HepG2 (cell line): ENCODE data around the gene DCTN1. TPM values are rescaled to one million over a fixed set of nuclear protein-coding genes. Genes with fewer than 3 reads are reported as not detected.

Source experiments
- ADNP ChIP-seq: sonication (generic); formaldehyde crosslinking; IDR thresholded peaks from 2 replicates; pipeline ENCODE4 v1.4.0; 2020; ENCODE audit warnings: missing genetic modification reagents
- ASH2L ChIP-seq: fragments of 300-600, 200-600 bp; sonication (generic); IDR thresholded peaks from 2 replicates; pipeline ENCODE4 v1.7.0; 2017; ENCODE audit warnings: low read depth, mild to moderate bottlenecking, moderate library complexity, mixed read lengths, low read length; ENCODE audit not compliant: insufficient read length
- CBX5 ChIP-seq: sonication (generic); formaldehyde crosslinking; IDR thresholded peaks from 2 replicates; pipeline ENCODE4 v1.4.0; 2020; ENCODE audit warnings: missing genetic modification reagents, borderline replicate concordance
- EZH2 ChIP-seq: conservative IDR thresholded peaks from 2 replicates; pipeline ENCODE4 v1.6.1; 2012; ENCODE audit warnings: mild to moderate bottlenecking, low read depth, low read length, moderate library complexity
- NCOA1 ChIP-seq: sonication (generic); formaldehyde crosslinking; IDR thresholded peaks from 2 replicates; pipeline ENCODE4 v1.9.0; 2021; ENCODE audit warnings: missing genetic modification reagents
- NFKBIZ ChIP-seq: IDR thresholded peaks from 2 replicates; pipeline ENCODE4 v1.6.1; 2018; ENCODE audit warnings: missing genetic modification reagents, missing compliant biosample characterization
- PRPF4 ChIP-seq: fragments of 200-400 bp; formaldehyde crosslinking; IDR thresholded peaks from 2 replicates; pipeline ENCODE4 v1.6.1; 2016; ENCODE audit warnings: low read length, low read depth; ENCODE audit not compliant: poor library complexity, severe bottlenecking
- RAD21 ChIP-seq: fragments of 450-650 bp; formaldehyde crosslinking; IDR thresholded peaks from 2 replicates; pipeline ENCODE4 v1.5.0; 2020; ENCODE audit warnings: mild to moderate bottlenecking
- RFX1 ChIP-seq: fragments of 450-650 bp; IDR thresholded peaks from 2 replicates; pipeline ENCODE4 v1.6.1; 2017
- SRSF9 ChIP-seq: fragments of 200-400 bp; formaldehyde crosslinking; IDR thresholded peaks from 2 replicates; pipeline ENCODE4 v1.6.1; 2018; ENCODE audit warnings: borderline replicate concordance, mild to moderate bottlenecking, low read depth, low read length; ENCODE audit not compliant: insufficient read depth, poor library complexity, severe bottlenecking
- TAF1 ChIP-seq: sonication (generic); formaldehyde crosslinking; IDR thresholded peaks from 2 replicates; pipeline ENCODE4 v1.4.0; 2020; ENCODE audit warnings: missing genetic modification reagents
- TBX2 ChIP-seq: sonication (generic); formaldehyde crosslinking; IDR thresholded peaks from 2 replicates; pipeline ENCODE4 v1.5.0; 2020; ENCODE audit warnings: missing genetic modification reagents, mild to moderate bottlenecking, borderline replicate concordance
- YEATS2 ChIP-seq: sonication (generic); formaldehyde crosslinking; IDR thresholded peaks from 2 replicates; pipeline ENCODE4 v1.4.0; 2020; ENCODE audit warnings: missing genetic modification reagents, borderline replicate concordance
- ZBTB7B ChIP-seq: sonication (generic); formaldehyde crosslinking; IDR thresholded peaks from 2 replicates; pipeline ENCODE4 v1.4.0; 2020; ENCODE audit warnings: missing genetic modification reagents
- ZMYM3 ChIP-seq: sonication (generic); formaldehyde crosslinking; IDR thresholded peaks from 2 replicates; pipeline ENCODE4 v1.5.1; 2020; ENCODE audit warnings: mild to moderate bottlenecking, missing genetic modification reagents
- ZNF296 ChIP-seq: sonication (generic); formaldehyde crosslinking; conservative IDR thresholded peaks from 2 replicates; pipeline ENCODE4 v1.5.0; 2020; ENCODE audit warnings: mild to moderate bottlenecking, missing genetic modification reagents
- ZNF776 ChIP-seq: sonication (generic); formaldehyde crosslinking; IDR thresholded peaks from 2 replicates; pipeline ENCODE4 v1.4.0; 2020; ENCODE audit warnings: mild to moderate bottlenecking, missing genetic modification reagents
- polyA plus RNA-seq, 8 experiments: library from polyadenylated mRNA; depleted of rRNA in 3 of 8; stranded (reverse) in 7 of 8; unstranded in 1 of 8; fragments of >200 nt; fragmentation: Illumina TruSeq in 4 of 8; extraction: Trizol in 4 of 8; gene quantifications; 2 replicates each; pipeline versions ENCODE4 v1.2.1 to v1.2.3, GENCODE V29; 2011 to 2016; ENCODE audit warnings: low read depth in 4 of 8, missing spikeins in 1 of 8, mixed read lengths in 1 of 8; ENCODE audit not compliant: insufficient read depth in 1 of 8
- total RNA-seq, 5 experiments: library from RNA; depleted of rRNA; stranded (reverse); fragments of >200 nt; fragmentation: Illumina TruSeq; extraction: Trizol; gene quantifications; 2 replicates each; pipeline ENCODE4 v1.2.3, GENCODE V29; 2016; ENCODE audit warnings: low read depth in 1 of 5
- TF ChIP-seq, protein P1 (sequence below): sonication (generic); formaldehyde crosslinking; IDR thresholded peaks from 2 replicates; pipeline ENCODE4 v1.5.1; 2020; ENCODE audit warnings: mild to moderate bottlenecking, missing genetic modification reagents, borderline replicate concordance
- TF ChIP-seq, protein P2 (sequence below): sonication (generic); formaldehyde crosslinking; IDR thresholded peaks from 2 replicates; pipeline ENCODE4 v1.4.0; 2020; ENCODE audit warnings: missing genetic modification reagents
- TF ChIP-seq, protein P3 (sequence below): IDR thresholded peaks from 2 replicates; pipeline ENCODE4 v1.4.0; 2020; ENCODE audit warnings: mild to moderate bottlenecking, missing genetic modification reagents

DCTN1 gene
- total and polyA plus RNA-seq, 2 of the 13 experiments (the other 11 are each of a cell fraction or from before 2014, with no cell fraction given): 73.2 to 122 TPM

DNA sequence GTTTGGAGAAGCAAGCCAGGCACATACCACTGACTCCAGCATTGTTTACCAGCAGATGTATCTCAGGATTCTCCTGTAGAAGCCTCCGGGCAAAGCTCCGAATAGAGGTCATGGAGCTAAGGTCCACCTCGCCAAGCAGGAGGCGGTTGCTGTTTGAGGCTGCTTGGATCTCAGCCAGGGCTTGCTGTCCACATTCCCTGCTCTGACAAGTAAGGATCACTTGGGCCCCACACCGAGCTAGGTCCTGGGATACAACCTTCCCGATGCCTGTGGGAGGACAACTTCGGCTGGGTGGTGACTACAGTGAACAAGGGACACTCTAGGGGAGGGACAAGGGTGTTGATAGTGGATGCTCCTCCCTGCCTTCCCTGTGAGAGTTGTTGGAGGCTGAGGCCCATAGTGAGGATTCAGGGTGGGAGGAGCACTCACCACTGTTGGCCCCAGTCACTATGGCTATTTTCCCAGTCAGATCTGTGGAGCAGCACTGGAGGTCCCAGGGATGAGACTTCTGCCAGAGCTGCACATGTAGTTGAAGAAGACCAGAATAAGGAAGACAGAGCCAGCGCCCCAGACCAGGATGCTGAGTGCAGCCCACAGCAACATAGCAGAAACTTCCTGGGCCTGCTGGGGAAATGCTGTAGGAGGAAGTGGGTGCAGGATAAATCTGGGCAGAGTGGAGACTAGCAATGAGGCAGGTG, 33.0 kb upstream of the DCTN1 start (continued):
- TF ChIP-seq, protein P1, sequence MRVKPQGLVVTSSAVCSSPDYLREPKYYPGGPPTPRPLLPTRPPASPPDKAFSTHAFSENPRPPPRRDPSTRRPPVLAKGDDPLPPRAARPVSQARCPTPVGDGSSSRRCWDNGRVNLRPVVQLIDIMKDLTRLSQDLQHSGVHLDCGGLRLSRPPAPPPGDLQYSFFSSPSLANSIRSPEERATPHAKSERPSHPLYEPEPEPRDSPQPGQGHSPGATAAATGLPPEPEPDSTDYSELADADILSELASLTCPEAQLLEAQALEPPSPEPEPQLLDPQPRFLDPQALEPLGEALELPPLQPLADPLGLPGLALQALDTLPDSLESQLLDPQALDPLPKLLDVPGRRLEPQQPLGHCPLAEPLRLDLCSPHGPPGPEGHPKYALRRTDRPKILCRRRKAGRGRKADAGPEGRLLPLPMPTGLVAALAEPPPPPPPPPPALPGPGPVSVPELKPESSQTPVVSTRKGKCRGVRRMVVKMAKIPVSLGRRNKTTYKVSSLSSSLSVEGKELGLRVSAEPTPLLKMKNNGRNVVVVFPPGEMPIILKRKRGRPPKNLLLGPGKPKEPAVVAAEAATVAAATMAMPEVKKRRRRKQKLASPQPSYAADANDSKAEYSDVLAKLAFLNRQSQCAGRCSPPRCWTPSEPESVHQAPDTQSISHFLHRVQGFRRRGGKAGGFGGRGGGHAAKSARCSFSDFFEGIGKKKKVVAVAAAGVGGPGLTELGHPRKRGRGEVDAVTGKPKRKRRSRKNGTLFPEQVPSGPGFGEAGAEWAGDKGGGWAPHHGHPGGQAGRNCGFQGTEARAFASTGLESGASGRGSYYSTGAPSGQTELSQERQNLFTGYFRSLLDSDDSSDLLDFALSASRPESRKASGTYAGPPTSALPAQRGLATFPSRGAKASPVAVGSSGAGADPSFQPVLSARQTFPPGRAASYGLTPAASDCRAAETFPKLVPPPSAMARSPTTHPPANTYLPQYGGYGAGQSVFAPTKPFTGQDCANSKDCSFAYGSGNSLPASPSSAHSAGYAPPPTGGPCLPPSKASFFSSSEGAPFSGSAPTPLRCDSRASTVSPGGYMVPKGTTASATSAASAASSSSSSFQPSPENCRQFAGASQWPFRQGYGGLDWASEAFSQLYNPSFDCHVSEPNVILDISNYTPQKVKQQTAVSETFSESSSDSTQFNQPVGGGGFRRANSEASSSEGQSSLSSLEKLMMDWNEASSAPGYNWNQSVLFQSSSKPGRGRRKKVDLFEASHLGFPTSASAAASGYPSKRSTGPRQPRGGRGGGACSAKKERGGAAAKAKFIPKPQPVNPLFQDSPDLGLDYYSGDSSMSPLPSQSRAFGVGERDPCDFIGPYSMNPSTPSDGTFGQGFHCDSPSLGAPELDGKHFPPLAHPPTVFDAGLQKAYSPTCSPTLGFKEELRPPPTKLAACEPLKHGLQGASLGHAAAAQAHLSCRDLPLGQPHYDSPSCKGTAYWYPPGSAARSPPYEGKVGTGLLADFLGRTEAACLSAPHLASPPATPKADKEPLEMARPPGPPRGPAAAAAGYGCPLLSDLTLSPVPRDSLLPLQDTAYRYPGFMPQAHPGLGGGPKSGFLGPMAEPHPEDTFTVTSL (CRISPR knock-in tag): no peak
- TF ChIP-seq, protein P2, sequence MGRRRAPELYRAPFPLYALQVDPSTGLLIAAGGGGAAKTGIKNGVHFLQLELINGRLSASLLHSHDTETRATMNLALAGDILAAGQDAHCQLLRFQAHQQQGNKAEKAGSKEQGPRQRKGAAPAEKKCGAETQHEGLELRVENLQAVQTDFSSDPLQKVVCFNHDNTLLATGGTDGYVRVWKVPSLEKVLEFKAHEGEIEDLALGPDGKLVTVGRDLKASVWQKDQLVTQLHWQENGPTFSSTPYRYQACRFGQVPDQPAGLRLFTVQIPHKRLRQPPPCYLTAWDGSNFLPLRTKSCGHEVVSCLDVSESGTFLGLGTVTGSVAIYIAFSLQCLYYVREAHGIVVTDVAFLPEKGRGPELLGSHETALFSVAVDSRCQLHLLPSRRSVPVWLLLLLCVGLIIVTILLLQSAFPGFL: no peak
- TF ChIP-seq ZNF296 (CRISPR knock-in tag) (no peak), RAD21 (CRISPR knock-in tag) (no peak), TBX2 (CRISPR knock-in tag) (peak; percentile 50; the same call in 1 of the 2 replicates), YEATS2 (peak; percentile 41; the same call in 1 of the 2 replicates), ZBTB7B (CRISPR knock-in tag) (no peak), EZH2 (no peak), CBX5 (CRISPR knock-in tag) (no peak; the same call in 1 of the 2 replicates), SRSF9 (no peak), ZMYM3 (no peak; the same call in 1 of the 2 replicates), NFKBIZ (CRISPR knock-in tag) (no peak), ADNP (CRISPR knock-in tag) (no peak), PRPF4 (no peak), RFX1 (no peak), NCOA1 (CRISPR knock-in tag) (no peak), TAF1 (CRISPR knock-in tag) (no peak; the same call in 1 of the 2 replicates), ZNF776 (CRISPR knock-in tag) (no peak), ASH2L (peak; percentile 38)
- TF ChIP-seq, protein P3, sequence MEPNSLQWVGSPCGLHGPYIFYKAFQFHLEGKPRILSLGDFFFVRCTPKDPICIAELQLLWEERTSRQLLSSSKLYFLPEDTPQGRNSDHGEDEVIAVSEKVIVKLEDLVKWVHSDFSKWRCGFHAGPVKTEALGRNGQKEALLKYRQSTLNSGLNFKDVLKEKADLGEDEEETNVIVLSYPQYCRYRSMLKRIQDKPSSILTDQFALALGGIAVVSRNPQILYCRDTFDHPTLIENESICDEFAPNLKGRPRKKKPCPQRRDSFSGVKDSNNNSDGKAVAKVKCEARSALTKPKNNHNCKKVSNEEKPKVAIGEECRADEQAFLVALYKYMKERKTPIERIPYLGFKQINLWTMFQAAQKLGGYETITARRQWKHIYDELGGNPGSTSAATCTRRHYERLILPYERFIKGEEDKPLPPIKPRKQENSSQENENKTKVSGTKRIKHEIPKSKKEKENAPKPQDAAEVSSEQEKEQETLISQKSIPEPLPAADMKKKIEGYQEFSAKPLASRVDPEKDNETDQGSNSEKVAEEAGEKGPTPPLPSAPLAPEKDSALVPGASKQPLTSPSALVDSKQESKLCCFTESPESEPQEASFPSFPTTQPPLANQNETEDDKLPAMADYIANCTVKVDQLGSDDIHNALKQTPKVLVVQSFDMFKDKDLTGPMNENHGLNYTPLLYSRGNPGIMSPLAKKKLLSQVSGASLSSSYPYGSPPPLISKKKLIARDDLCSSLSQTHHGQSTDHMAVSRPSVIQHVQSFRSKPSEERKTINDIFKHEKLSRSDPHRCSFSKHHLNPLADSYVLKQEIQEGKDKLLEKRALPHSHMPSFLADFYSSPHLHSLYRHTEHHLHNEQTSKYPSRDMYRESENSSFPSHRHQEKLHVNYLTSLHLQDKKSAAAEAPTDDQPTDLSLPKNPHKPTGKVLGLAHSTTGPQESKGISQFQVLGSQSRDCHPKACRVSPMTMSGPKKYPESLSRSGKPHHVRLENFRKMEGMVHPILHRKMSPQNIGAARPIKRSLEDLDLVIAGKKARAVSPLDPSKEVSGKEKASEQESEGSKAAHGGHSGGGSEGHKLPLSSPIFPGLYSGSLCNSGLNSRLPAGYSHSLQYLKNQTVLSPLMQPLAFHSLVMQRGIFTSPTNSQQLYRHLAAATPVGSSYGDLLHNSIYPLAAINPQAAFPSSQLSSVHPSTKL: peak; percentile 68
